DOHH2 (cell line): ENCODE measurements around the gene SPRED3.

Experiments
- H3F3A ChIP-seq: fragments of 200-600 bp; sonication (generic), shearing (Covaris generic); 2 replicates; pipeline ENCODE4 v1.6.0; 2016; ENCODE audit warnings: antibody characterized with exemption, mild to moderate bottlenecking; ENCODE audit not compliant: control insufficient read depth, insufficient read depth
- H3K27ac ChIP-seq: fragments of 200-600 bp; sonication (generic); 2 replicates; pipeline ENCODE4 v1.5.1; 2014; ENCODE audit warnings: low read depth, mild to moderate bottlenecking, low read length, moderate library complexity
- H3K27me3 ChIP-seq: fragments of 200-600 bp; sonication (generic); 2 replicates; pipeline ENCODE4 v1.6.1; 2014; ENCODE audit warnings: mild to moderate bottlenecking, low read length, mixed read lengths; ENCODE audit not compliant: control insufficient read depth
- H3K36me3 ChIP-seq: fragments of 200-600 bp; sonication (generic); 2 replicates; pipeline ENCODE4 v1.6.1; 2014; ENCODE audit warnings: mild to moderate bottlenecking, low read length, moderate library complexity, mixed read lengths; ENCODE audit not compliant: control insufficient read depth
- H3K4me1 ChIP-seq: fragments of 200-600 bp; sonication (generic); 2 replicates; pipeline ENCODE4 v1.6.1; 2014; ENCODE audit warnings: mild to moderate bottlenecking, low read length, mixed read lengths; ENCODE audit not compliant: control insufficient read depth
- H3K4me2 ChIP-seq: fragments of 200-600 bp; sonication (generic); 2 replicates; pipeline ENCODE4 v1.6.0; 2014; ENCODE audit warnings: mild to moderate bottlenecking, low read length, moderate library complexity
- H3K4me3 ChIP-seq: fragments of 200-600 bp; sonication (generic); 2 replicates; pipeline ENCODE4 v1.5.1; 2014; ENCODE audit warnings: mild to moderate bottlenecking, low read length, mixed read lengths
- H3K79me2 ChIP-seq: fragments of 200-600 bp; sonication (generic); 2 replicates; pipeline ENCODE4 v1.6.1; 2014; ENCODE audit warnings: mild to moderate bottlenecking, low read length, mixed read lengths; ENCODE audit not compliant: control insufficient read depth
- H3K9me2 ChIP-seq: fragments of 200-600 bp; sonication (generic); replicated peaks from 2 replicates; pipeline ENCODE4 v1.6.1; 2014; ENCODE audit warnings: mild to moderate bottlenecking, low read length, mixed read lengths; ENCODE audit not compliant: control insufficient read depth
- H3K9me3 ChIP-seq: fragments of 200-600 bp; sonication (generic); 2 replicates; pipeline ENCODE4 v1.6.1; 2014; ENCODE audit warnings: antibody characterized with exemption, low read length, mixed read lengths; ENCODE audit not compliant: control insufficient read depth, insufficient read depth
- H4K20me1 ChIP-seq: fragments of 200-600 bp; sonication (generic); 2 replicates; pipeline ENCODE4 v1.6.0; 2014; ENCODE audit warnings: low read depth, mild to moderate bottlenecking, antibody characterized with exemption, low read length, moderate library complexity; ENCODE audit not compliant: control insufficient read depth, insufficient read depth
- EZH2phosphoT487 ChIP-seq: fragments of 200-600 bp; sonication (generic); IDR thresholded peaks from 2 replicates; pipeline ENCODE4 v1.6.1; 2017; ENCODE audit warnings: borderline replicate concordance, mild to moderate bottlenecking, antibody characterized with exemption, low read length, moderate library complexity, mixed read lengths
- TF ChIP-seq, protein P1 (sequence below): fragments of 200-600 bp; sonication (generic); IDR thresholded peaks from one replicate; pipeline ENCODE4 v1.5.1; 2014; ENCODE audit warnings: antibody characterized with exemption, mild to moderate bottlenecking, low read depth, low read length; ENCODE audit not compliant: poor library complexity, severe bottlenecking

The SPRED3 gene

GRCh38 chr19:38350883-38351282 is 37.6 kb upstream of the SPRED3 start:
- TF ChIP-seq, protein P1, sequence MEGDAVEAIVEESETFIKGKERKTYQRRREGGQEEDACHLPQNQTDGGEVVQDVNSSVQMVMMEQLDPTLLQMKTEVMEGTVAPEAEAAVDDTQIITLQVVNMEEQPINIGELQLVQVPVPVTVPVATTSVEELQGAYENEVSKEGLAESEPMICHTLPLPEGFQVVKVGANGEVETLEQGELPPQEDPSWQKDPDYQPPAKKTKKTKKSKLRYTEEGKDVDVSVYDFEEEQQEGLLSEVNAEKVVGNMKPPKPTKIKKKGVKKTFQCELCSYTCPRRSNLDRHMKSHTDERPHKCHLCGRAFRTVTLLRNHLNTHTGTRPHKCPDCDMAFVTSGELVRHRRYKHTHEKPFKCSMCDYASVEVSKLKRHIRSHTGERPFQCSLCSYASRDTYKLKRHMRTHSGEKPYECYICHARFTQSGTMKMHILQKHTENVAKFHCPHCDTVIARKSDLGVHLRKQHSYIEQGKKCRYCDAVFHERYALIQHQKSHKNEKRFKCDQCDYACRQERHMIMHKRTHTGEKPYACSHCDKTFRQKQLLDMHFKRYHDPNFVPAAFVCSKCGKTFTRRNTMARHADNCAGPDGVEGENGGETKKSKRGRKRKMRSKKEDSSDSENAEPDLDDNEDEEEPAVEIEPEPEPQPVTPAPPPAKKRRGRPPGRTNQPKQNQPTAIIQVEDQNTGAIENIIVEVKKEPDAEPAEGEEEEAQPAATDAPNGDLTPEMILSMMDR: no peak
- no peak for TF ChIP-seq EZH2phosphoT487
- Histone ChIP-seq H3K9me2 (no peaks in the 10 kb centered on the region), H3K36me3 (no peaks in the 10 kb centered on the region), H3K27ac (no peak overlapping the region), H4K20me1 (no peaks in the 10 kb centered on the region), H3F3A (no peaks in the 10 kb centered on the region), H3K79me2 (no peaks in the 10 kb centered on the region), H3K4me2 (no peak overlapping the region), H3K4me1 (no peaks in the 10 kb centered on the region), H3K27me3 (peaks cover under 1% of the 10 kb centered on the region; the same call in 1 of the 2 replicates), H3K4me3 (no peak overlapping the region), H3K9me3 (no peaks in the 10 kb centered on the region)

GRCh38 chr19:38351865-38352395 is 36.6 kb upstream of the SPRED3 start:
- TF ChIP-seq, protein P1: no peak
- no peak for TF ChIP-seq EZH2phosphoT487
- H3K4me1 ChIP-seq: no peaks in the 10 kb centered on the region
- H3K4me3 ChIP-seq: no peak overlapping the region
- H3K79me2 ChIP-seq: no peaks in the 10 kb centered on the region
- H3K27me3 ChIP-seq: peaks cover 10% of the 10 kb centered on the region
- no peaks in the 10 kb centered on the region for H3K9me2 ChIP-seq
- H4K20me1 ChIP-seq: no peaks in the 10 kb centered on the region
- no peak overlapping the region for H3K27ac ChIP-seq
- H3F3A ChIP-seq: no peaks in the 10 kb centered on the region
- H3K4me2 ChIP-seq: no peak overlapping the region
- no peaks in the 10 kb centered on the region for H3K36me3 ChIP-seq
- no peaks in the 10 kb centered on the region for H3K9me3 ChIP-seq

DNA sequence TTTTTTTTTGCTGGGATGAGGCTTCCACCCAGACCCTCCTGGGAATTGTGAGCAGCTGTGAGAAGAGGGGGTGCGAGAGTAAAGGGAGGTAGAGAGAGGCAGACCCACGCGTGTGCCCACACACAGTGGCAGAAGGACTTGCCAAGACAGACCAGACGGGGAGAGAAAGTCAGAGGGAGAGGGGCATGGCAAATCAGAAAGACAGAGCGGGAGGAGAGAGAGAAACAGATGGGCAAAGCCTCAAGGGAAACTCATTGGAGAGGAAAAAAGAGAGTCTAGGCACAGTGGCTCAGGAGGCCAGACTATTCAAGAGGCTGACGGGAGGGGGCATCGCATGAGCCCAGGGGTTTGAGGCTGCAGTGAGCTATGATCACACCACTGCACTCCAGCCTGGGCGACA is 35.9 kb upstream of the SPRED3 start:
- H3K36me3 ChIP-seq: no peaks in the 10 kb centered on the region
- TF ChIP-seq, protein P1: no peak
- TF ChIP-seq EZH2phosphoT487: no peak
- H3K9me3 ChIP-seq: no peaks in the 10 kb centered on the region

More for the DNA sequence above, 35.9 kb upstream of the SPRED3 start:
- Histone ChIP-seq H3K27ac (no peak overlapping the region), H3K4me1 (no peaks in the 10 kb centered on the region), H3K27me3 (peaks cover 10% of the 10 kb centered on the region), H3K79me2 (no peaks in the 10 kb centered on the region), H3K9me2 (no peaks in the 10 kb centered on the region), H4K20me1 (no peaks in the 10 kb centered on the region), H3F3A (no peaks in the 10 kb centered on the region), H3K4me3 (no peak overlapping the region), H3K4me2 (no peak overlapping the region)
